ENCODE results near the gene ZNF140. TPM values are rescaled to one million over a fixed set of nuclear protein-coding genes. Genes with fewer than 3 reads are reported as not detected.

Gene ZNF140
- polyA plus RNA-seq = 10 to 100 TPM in 1 of 2 donors, 1 to 10 TPM in 1; 9.0 to 12.3 TPM

- peak within 1 kb of the TSS; percentile 96 to 98 for H3K4me3 ChIP-seq (ENCODE audit: low read depth in 1 of 2, low read length in 2 of 2)
- peaks cover 0 to 3% of the 10 kb centered on the region in 2 donors for H3K4me1 ChIP-seq (ENCODE audit: control insufficient read depth in 2 of 2, insufficient read depth in 2 of 2, low read length in 1 of 2)
- H3K9me3 ChIP-seq (ENCODE audit: control insufficient read depth in 2 of 2, insufficient read depth in 1 of 2, low read depth in 1 of 2, low read length in 1 of 2) = peaks cover 11 to 34% of the 10 kb centered on the region in 2 donors
- H3K27me3 ChIP-seq (ENCODE audit: control insufficient read depth in 1 of 2, insufficient read depth in 2 of 2, low read length in 2 of 2) = no peaks in the 10 kb centered on the region
- 0% methylated on average over 66 to 69 of the region's 69 CpGs for WGBS, 2 donors
- H3K27ac ChIP-seq (ENCODE audit: low read depth in 2 of 2, low read length in 1 of 2) = peak within 1 kb of the TSS; percentile 98 to 99
- peaks cover 2 to 6% of the 10 kb centered on the region in 2 donors for H3K36me3 ChIP-seq (ENCODE audit: control insufficient read depth in 2 of 2, insufficient read depth in 2 of 2, low read length in 1 of 2)
These were observed at the start of gene ZNF140 for GRCh38 chr12:133080368-133081158. ZNF140 (plus strand) TSS chr12:133080923; CDS start chr12:133081321, 398 bp downstream.

GRCh38 chr12:133037207-133038005, 43.3 kb upstream of the ZNF140 start, which contains the start of gene ZNF84:
ZNF84 (plus strand) TSS chr12:133037509; CDS start chr12:133041468, 3,959 bp downstream.
- peak within 1 kb of the TSS; percentile 65 to 80 for H3K4me3 ChIP-seq (ENCODE audit: low read depth in 1 of 2, low read length in 2 of 2)
- H3K27ac ChIP-seq (ENCODE audit: low read depth in 2 of 2, low read length in 1 of 2) = peak within 1 kb of the TSS; percentile 98
- H3K9me3 ChIP-seq (ENCODE audit: control insufficient read depth in 2 of 2, insufficient read depth in 1 of 2, low read depth in 1 of 2, low read length in 1 of 2) = peaks cover 6 to 15% of the 10 kb centered on the region in 2 donors
- H3K36me3 ChIP-seq (ENCODE audit: control insufficient read depth in 2 of 2, insufficient read depth in 2 of 2, low read length in 1 of 2) = peaks cover 0 to 3% of the 10 kb centered on the region in 2 donors
- WGBS, 2 donors = 0 to 1% methylated on average over 99 to 103 of the region's 103 CpGs
- H3K27me3 ChIP-seq (ENCODE audit: control insufficient read depth in 1 of 2, insufficient read depth in 2 of 2, low read length in 2 of 2) = no peaks in the 10 kb centered on the region
- no peaks in the 10 kb centered on the region for H3K4me1 ChIP-seq (ENCODE audit: control insufficient read depth in 2 of 2, insufficient read depth in 2 of 2, low read length in 1 of 2)

GRCh38 chr12:133038118-133038709, 42.5 kb upstream of the ZNF140 start:
- Histone ChIP-seq H3K27ac (ENCODE audit: low read depth in 2 of 2, low read length in 1 of 2) (no peak overlapping the region), H3K4me1 (ENCODE audit: control insufficient read depth in 2 of 2, insufficient read depth in 2 of 2, low read length in 1 of 2) (no peaks in the 10 kb centered on the region), H3K36me3 (ENCODE audit: control insufficient read depth in 2 of 2, insufficient read depth in 2 of 2, low read length in 1 of 2) (peaks cover 0 to 3% of the 10 kb centered on the region in 2 donors), H3K27me3 (ENCODE audit: control insufficient read depth in 1 of 2, insufficient read depth in 2 of 2, low read length in 2 of 2) (no peaks in the 10 kb centered on the region), H3K4me3 (ENCODE audit: low read depth in 1 of 2, low read length in 2 of 2) (peak overlapping the region in 1 of 2 donors; percentile 65), H3K9me3 (ENCODE audit: control insufficient read depth in 2 of 2, insufficient read depth in 1 of 2, low read depth in 1 of 2, low read length in 1 of 2) (peaks cover 14 to 15% of the 10 kb centered on the region in 2 donors)
- 49 to 53% methylated on average over 4 of the region's 4 CpGs for WGBS, 2 donors

- no peaks in the 10 kb centered on the region for H3K4me1 ChIP-seq (ENCODE audit: control insufficient read depth in 2 of 2, insufficient read depth in 2 of 2, low read length in 1 of 2)
- H3K9me3 ChIP-seq (ENCODE audit: control insufficient read depth in 2 of 2, insufficient read depth in 1 of 2, low read depth in 1 of 2, low read length in 1 of 2) = peaks cover 27 to 40% of the 10 kb centered on the region in 2 donors
- 95 to 99% methylated on average over 3 of the region's 3 CpGs for WGBS, 2 donors
- no peak overlapping the region for H3K4me3 ChIP-seq (ENCODE audit: low read depth in 1 of 2, low read length in 2 of 2)
- H3K36me3 ChIP-seq (ENCODE audit: control insufficient read depth in 2 of 2, insufficient read depth in 2 of 2, low read length in 1 of 2) = peaks cover 29 to 30% of the 10 kb centered on the region in 2 donors
- no peak overlapping the region for H3K27ac ChIP-seq (ENCODE audit: low read depth in 2 of 2, low read length in 1 of 2)
- no peaks in the 10 kb centered on the region for H3K27me3 ChIP-seq (ENCODE audit: control insufficient read depth in 1 of 2, insufficient read depth in 2 of 2, low read length in 2 of 2)
These were observed 34.0 kb upstream of the ZNF140 start for GRCh38 chr12:133046698-133047097.

GRCh38 chr12:133057446-133057845, 23.3 kb upstream of the ZNF140 start:
- WGBS, 2 donors = 97% methylated on average over 5 of the region's 5 CpGs
- H3K27ac ChIP-seq (ENCODE audit: low read depth in 2 of 2, low read length in 1 of 2) = no peak overlapping the region
- peaks cover 8 to 13% of the 10 kb centered on the region in 2 donors for H3K36me3 ChIP-seq (ENCODE audit: control insufficient read depth in 2 of 2, insufficient read depth in 2 of 2, low read length in 1 of 2)
- H3K4me1 ChIP-seq (ENCODE audit: control insufficient read depth in 2 of 2, insufficient read depth in 2 of 2, low read length in 1 of 2) = no peaks in the 10 kb centered on the region
- no peak overlapping the region for H3K4me3 ChIP-seq (ENCODE audit: low read depth in 1 of 2, low read length in 2 of 2)
- H3K9me3 ChIP-seq (ENCODE audit: control insufficient read depth in 2 of 2, insufficient read depth in 1 of 2, low read depth in 1 of 2, low read length in 1 of 2) = peaks cover 15 to 22% of the 10 kb centered on the region in 2 donors
- H3K27me3 ChIP-seq (ENCODE audit: control insufficient read depth in 1 of 2, insufficient read depth in 2 of 2, low read length in 2 of 2) = no peaks in the 10 kb centered on the region

GRCh38 chr12:133058203-133059113, 22.3 kb upstream of the ZNF140 start:
- no peak overlapping the region for H3K4me3 ChIP-seq (ENCODE audit: low read depth in 1 of 2, low read length in 2 of 2)
- WGBS, 2 donors = 95% methylated on average over 8 of the region's 8 CpGs

GRCh38 chr12:133061954-133062353, 18.8 kb upstream of the ZNF140 start:
- 96 to 100% methylated on average over 1 of the region's 1 CpG for WGBS, 2 donors
- no peak overlapping the region for H3K27ac ChIP-seq (ENCODE audit: low read depth in 2 of 2, low read length in 1 of 2)
- no peak overlapping the region for H3K4me3 ChIP-seq (ENCODE audit: low read depth in 1 of 2, low read length in 2 of 2)
- H3K36me3 ChIP-seq (ENCODE audit: control insufficient read depth in 2 of 2, insufficient read depth in 2 of 2, low read length in 1 of 2) = peaks cover 0 to 8% of the 10 kb centered on the region in 2 donors
- H3K27me3 ChIP-seq (ENCODE audit: control insufficient read depth in 1 of 2, insufficient read depth in 2 of 2, low read length in 2 of 2) = no peaks in the 10 kb centered on the region
- peaks cover 23 to 35% of the 10 kb centered on the region in 2 donors for H3K9me3 ChIP-seq (ENCODE audit: control insufficient read depth in 2 of 2, insufficient read depth in 1 of 2, low read depth in 1 of 2, low read length in 1 of 2)
- no peaks in the 10 kb centered on the region for H3K4me1 ChIP-seq (ENCODE audit: control insufficient read depth in 2 of 2, insufficient read depth in 2 of 2, low read length in 1 of 2)

More at GRCh38 chr12:133058203-133059113, 22.3 kb upstream of the ZNF140 start:
- Histone ChIP-seq H3K27me3 (ENCODE audit: control insufficient read depth in 1 of 2, insufficient read depth in 2 of 2, low read length in 2 of 2) (no peaks in the 10 kb centered on the region), H3K9me3 (ENCODE audit: control insufficient read depth in 2 of 2, insufficient read depth in 1 of 2, low read depth in 1 of 2, low read length in 1 of 2) (peaks cover 18 to 21% of the 10 kb centered on the region in 2 donors), H3K4me1 (ENCODE audit: control insufficient read depth in 2 of 2, insufficient read depth in 2 of 2, low read length in 1 of 2) (no peaks in the 10 kb centered on the region), H3K27ac (ENCODE audit: low read depth in 2 of 2, low read length in 1 of 2) (no peak overlapping the region), H3K36me3 (ENCODE audit: control insufficient read depth in 2 of 2, insufficient read depth in 2 of 2, low read length in 1 of 2) (peaks cover 5 to 10% of the 10 kb centered on the region in 2 donors)

- Histone ChIP-seq H3K4me3 (ENCODE audit: low read depth in 1 of 2, low read length in 2 of 2) (no peak overlapping the region), H3K27me3 (ENCODE audit: control insufficient read depth in 1 of 2, insufficient read depth in 2 of 2, low read length in 2 of 2) (no peaks in the 10 kb centered on the region), H3K27ac (ENCODE audit: low read depth in 2 of 2, low read length in 1 of 2) (no peak overlapping the region), H3K4me1 (ENCODE audit: control insufficient read depth in 2 of 2, insufficient read depth in 2 of 2, low read length in 1 of 2) (no peaks in the 10 kb centered on the region), H3K36me3 (ENCODE audit: control insufficient read depth in 2 of 2, insufficient read depth in 2 of 2, low read length in 1 of 2) (peaks cover 0 to under 1% of the 10 kb centered on the region in 2 donors), H3K9me3 (ENCODE audit: control insufficient read depth in 2 of 2, insufficient read depth in 1 of 2, low read depth in 1 of 2, low read length in 1 of 2) (peaks cover 17 to 37% of the 10 kb centered on the region in 2 donors)
- WGBS, 2 donors = 94 to 100% methylated on average over 1 of the region's 1 CpG
These were observed 17.2 kb upstream of the ZNF140 start for GRCh38 chr12:133063556-133063955.
